HEK293T (cell line): ENCODE data around the gene TOMM7.
"Not testable (repeated sequence)": the region's sequence is repeated elsewhere in the genome, so short reads cannot be mapped to it uniquely, and the experiment has no call there.

Experiments
- ARNT ChIP-seq: fragments of 450-650 bp; IDR thresholded peaks from 2 replicates; pipeline ENCODE4 v1.6.1; 2017; ENCODE audit warnings: mild to moderate bottlenecking
- SP1 ChIP-seq: fragments of 450-650 bp; IDR thresholded peaks from 2 replicates; pipeline ENCODE4 v1.6.1; 2017
- TARDBP ChIP-seq: fragments of 450-650 bp; IDR thresholded peaks from 2 replicates; pipeline ENCODE4 v1.6.1; 2016
- ZNF384 ChIP-seq: fragments of 450-650 bp; IDR thresholded peaks from 2 replicates; pipeline ENCODE4 v1.6.1; 2016
- TF ChIP-seq, protein P1 (sequence below): fragments of 450-650 bp; IDR thresholded peaks from 2 replicates; pipeline ENCODE4 v1.6.1; 2016

DNA sequence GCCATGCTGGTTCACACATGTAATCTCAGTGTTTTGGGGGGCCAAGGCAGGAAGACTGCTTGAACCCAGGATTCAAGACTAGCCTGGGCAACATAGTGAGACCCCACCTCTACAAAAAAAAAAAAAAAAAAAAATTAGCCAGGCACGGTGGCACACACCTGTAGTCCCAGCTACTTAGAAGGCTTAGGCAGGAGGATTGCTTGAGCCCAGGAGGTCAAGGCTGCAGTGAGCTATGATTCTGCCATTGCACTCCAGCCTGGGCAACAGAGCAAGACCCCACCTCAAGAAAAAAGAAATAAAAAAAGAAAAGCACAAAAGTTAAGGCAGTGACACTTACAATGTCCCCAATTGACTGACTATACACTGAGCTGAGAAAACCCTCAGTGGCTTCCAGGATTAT is 27.7 kb upstream of the TOMM7 start:
- TF ChIP-seq, protein P1, sequence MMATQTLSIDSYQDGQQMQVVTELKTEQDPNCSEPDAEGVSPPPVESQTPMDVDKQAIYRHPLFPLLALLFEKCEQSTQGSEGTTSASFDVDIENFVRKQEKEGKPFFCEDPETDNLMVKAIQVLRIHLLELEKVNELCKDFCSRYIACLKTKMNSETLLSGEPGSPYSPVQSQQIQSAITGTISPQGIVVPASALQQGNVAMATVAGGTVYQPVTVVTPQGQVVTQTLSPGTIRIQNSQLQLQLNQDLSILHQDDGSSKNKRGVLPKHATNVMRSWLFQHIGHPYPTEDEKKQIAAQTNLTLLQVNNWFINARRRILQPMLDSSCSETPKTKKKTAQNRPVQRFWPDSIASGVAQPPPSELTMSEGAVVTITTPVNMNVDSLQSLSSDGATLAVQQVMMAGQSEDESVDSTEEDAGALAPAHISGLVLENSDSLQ, result not testable (repeated sequence)
- not testable (repeated sequence) for TF ChIP-seq ZNF384, SP1, TARDBP, ARNT
